H54 (cell line): ENCODE results near the gene AFF4.

Experiments
- DNase-seq: peaks from one replicate; pipeline ENCODE4 v3.0.0; 2011; ENCODE audit warnings: low spot score, mixed read lengths; ENCODE audit not compliant: insufficient read length
- FAIRE-seq: peaks from 3 replicates; lab custom pipeline; 2011; peaks lifted over from hg19 to GRCh38; lab: Jason Lieb, UNC
- POLR2A ChIP-seq: IDR thresholded peaks from 2 replicates; pipeline ENCODE4 v1.6.1; 2011; ENCODE audit warnings: low read depth, mild to moderate bottlenecking, low read length

AFF4 gene

GRCh38 chr5:132827943-132828673 is 135.3 kb downstream of the AFF4 start:
- DNase-seq (no peak), FAIRE-seq (no peak)
- no peak for TF ChIP-seq POLR2A

GRCh38 chr5:132826424-132827082 is 136.9 kb downstream of the AFF4 start:
- no peak for FAIRE-seq
- no peak for TF ChIP-seq POLR2A
- no peak for DNase-seq

DNA sequence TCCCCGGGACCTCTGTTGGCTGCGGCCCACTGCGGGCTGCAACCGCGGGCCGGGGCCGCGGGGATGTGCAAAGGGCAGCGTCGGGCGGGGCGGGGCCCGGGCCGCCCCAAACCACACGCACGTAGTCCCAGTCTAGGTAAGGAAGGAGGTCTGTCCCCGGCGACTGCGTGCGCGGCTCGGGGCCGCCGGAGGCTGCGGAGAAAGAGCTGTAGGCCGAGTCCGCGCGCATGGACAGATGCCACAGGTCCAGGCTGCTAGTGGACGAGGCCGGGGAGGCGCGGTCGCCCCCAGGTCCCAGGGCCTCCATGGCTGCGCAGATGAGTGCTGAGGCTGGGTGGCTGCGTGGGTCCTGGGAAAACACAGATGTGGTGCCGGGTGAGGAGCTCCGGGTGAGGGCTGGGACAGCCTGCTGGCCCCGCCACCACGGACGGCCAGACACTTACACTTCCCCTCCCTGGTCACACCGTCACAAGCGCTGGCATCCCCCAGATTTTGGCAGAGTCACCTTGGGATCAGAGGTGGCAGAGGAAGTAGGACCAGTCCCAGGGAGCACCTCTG is 137.5 kb downstream of the AFF4 start:
- TF ChIP-seq POLR2A: no peak
- no peak for DNase-seq
- FAIRE-seq: no peak
